HG02678 (cell line): ENCODE data around the gene FOXJ1.

Source experiments
- ATAC-seq: cut with Tn5 transposase; IDR thresholded peaks from one replicate; pipeline ENCODE4 v1.9.1; 2021; ENCODE audit warnings: mild to moderate bottlenecking, moderate library complexity; ENCODE audit not compliant: unreplicated experiment

FOXJ1 gene

DNA sequence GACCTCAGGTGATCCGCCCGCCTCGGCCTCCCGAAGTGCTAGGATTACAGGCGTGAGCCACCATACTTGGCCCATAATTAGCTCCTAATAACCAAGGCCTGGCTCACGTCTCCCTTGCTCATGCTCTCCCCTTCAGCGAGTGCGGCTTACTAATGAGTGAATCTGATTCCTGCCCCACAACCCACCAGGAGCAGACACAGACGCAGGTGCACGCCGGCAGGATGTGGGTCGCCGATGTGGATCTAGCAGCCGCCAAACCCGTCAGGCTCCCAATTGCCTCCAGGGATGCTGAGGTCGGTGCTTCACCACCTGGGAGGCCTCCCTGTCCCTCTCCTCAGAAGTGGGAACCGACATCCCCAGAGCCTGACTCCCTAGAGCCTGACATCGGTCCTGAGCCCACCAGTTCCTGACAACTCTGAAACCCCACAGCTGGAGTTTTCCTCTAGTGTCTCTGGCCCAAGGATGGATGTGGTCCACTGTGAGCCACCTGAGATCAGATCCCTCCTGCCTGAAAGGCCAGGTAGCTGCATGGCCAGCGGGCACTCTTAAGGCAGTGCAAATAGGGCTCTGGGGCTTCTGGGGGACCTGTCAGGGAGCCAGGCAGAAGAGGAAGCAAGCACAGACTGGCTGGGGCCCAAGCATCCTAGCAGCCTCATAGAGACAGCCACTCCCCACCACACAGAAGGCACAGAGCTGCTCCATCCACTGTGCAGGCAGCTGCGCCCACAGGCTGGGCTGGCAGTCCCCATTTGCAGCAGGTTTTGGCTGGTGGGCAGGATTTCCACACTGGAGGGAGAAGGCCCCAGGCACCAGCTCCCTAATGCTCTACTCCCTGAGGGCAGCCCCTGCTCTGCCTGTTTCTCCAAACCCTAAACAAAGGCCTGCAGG is 48.3 kb downstream of the FOXJ1 start:
- ATAC-seq = no peak

- ATAC-seq = no peak
These were observed 49.3 kb downstream of the FOXJ1 start for GRCh38 chr17:76091526-76092286.

- ATAC-seq = no peak
These were observed 50.4 kb downstream of the FOXJ1 start for GRCh38 chr17:76090517-76091129.

DNA sequence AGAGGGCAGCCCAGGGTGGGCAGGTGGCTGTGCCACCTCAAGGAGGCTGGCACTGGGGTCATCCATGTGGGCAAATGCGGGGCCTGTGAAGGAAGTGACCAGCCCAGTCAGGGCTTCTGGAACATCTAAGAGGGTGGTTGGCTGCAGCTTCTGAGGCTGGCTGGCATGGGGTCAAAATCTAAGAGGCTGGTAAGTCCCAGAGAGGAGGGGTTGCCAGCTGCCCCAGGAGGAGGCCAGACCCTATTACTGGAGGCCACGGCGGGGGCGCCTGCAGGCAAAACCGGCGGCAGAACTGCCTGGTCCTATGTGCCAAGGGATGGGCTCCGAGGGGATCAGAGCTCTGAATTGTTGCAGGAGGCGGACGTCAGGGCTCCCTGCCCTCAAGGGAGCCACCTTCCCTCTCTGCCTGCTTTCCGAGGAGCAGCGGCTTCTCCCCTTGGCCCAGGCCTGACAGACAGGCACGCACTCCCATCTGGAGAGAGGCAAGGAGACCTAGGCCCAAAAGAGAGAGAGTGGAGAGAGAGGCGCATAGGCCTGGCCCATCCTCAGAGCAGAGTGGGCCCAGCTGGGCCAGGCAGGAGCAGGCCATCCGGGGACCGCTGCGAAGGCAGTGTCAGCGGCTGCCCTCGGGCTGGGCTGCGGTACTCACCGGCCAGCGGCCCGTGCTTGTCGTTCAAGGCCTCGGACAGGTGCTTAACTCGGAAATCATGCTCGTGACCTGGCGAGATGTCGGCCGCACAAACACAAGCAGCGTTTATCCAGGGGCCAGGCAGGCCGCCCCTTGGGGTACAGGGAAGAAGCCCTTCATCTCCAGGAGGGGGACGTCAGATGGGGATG is 51.1 kb downstream of the FOXJ1 start:
- ATAC-seq = no peak

GRCh38 chr17:76088868-76089576 is 52.0 kb downstream of the FOXJ1 start:
- ATAC-seq = no peak

- no peak for ATAC-seq
These were observed 52.8 kb downstream of the FOXJ1 start for GRCh38 chr17:76088041-76088867.

GRCh38 chr17:76087531-76087930 is 53.5 kb downstream of the FOXJ1 start:
- no peak for ATAC-seq

DNA sequence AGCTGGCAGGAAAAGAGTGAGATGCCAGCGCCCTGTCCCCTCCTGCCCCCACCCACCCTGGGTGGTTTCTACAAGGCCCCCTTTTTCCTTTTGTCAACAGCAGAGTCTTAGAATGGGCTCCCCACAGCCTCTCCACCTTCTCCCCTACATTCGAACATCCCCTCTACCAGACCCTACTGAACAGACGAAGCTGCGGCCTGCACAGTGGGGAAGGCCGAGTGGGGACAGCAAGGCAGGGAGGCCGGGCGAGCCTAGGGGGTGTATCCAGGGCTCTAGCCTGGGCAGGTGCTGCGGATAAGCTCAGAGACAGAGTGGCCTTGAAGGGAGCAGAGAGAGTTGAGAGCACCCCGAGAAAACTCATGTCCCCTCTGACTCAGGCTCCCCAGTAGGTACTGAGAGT is 54.7 kb downstream of the FOXJ1 start:
- no peak for ATAC-seq
